Naive thymus-derived CD4-positive, alpha-beta T cell (primary cell): ENCODE data around the gene FAM120B. TPM values are rescaled to one million over a fixed set of nuclear protein-coding genes. Genes with fewer than 3 reads are reported as not detected.
A peak's percentile ranks its signal among the peaks of the same experiment; 100 is the strongest.

Experiments
- ATAC-seq: fragments of 150-1000 bp; cut with Tn5 transposase; 2 replicates; pipeline ENCODE4 v1.10.0; 2021; ENCODE audit warnings: mild to moderate bottlenecking, moderate library complexity
- CTCF ChIA-PET: fragments of 350-600 bp; sonication (Branson Sonifier 250); formaldehyde crosslinking; loops from one replicate; lab custom pipeline; 2021; ENCODE audit warnings: antibody characterized with exemption; lab: Charles Lee
- POLR2A ChIA-PET: fragments of 350-600 bp; sonication (Branson Sonifier 250); formaldehyde crosslinking; loops from one replicate; lab custom pipeline; 2021; ENCODE audit warnings: antibody characterized with exemption, inconsistent platforms; lab: Charles Lee
- DNase-seq, 9 donors: peaks; one replicate each; pipeline versions ENCODE4 v3.0.0 to v3.0.0-alpha.2; 2020 to 2022; ENCODE audit warnings: mixed read lengths in 1 of 9
- H3K27ac ChIP-seq: one replicate; pipeline ENCODE4 v1.7.0; 2013; ENCODE audit warnings: mild to moderate bottlenecking, low read depth, low read length, moderate library complexity
- H3K27me3 ChIP-seq, 2 donors: one replicate each; pipeline ENCODE4 v1.7.0; 2013; ENCODE audit warnings: low read length in 2 of 2, mild to moderate bottlenecking in 2 of 2, moderate library complexity in 2 of 2; ENCODE audit not compliant: control insufficient read depth in 2 of 2, insufficient read depth in 2 of 2
- H3K36me3 ChIP-seq, 3 experiments: 1 replicate in 2 of 3; 2 replicates in 1 of 3; pipeline ENCODE4 v1.7.0; 2013; ENCODE audit warnings: low read length in 3 of 3, mild to moderate bottlenecking in 3 of 3, moderate library complexity in 1 of 3; ENCODE audit not compliant: insufficient read depth in 3 of 3, control insufficient read depth in 2 of 3
- H3K4me1 ChIP-seq, 2 donors: one replicate each; pipeline ENCODE4 v1.7.0; 2013; ENCODE audit warnings: low read length in 2 of 2, mild to moderate bottlenecking in 2 of 2, moderate library complexity in 1 of 2; ENCODE audit not compliant: control insufficient read depth in 2 of 2, insufficient read depth in 2 of 2
- H3K4me3 ChIP-seq: 2 replicates; pipeline ENCODE4 v1.7.0; 2013; ENCODE audit warnings: mild to moderate bottlenecking, low read length
- H3K9me3 ChIP-seq, 3 experiments: 1 replicate in 2 of 3; 2 replicates in 1 of 3; pipeline ENCODE4 v1.7.0; 2013; ENCODE audit warnings: low read length in 3 of 3; ENCODE audit not compliant: control insufficient read depth in 2 of 3
- H3K27ac Mint-ChIP-seq, 9 donors: one replicate each; pipeline ENCODE4 v1.8.0; 2020 to 2022; ENCODE audit warnings: mixed read lengths in 9 of 9, mild to moderate bottlenecking in 8 of 9, moderate library complexity in 5 of 9, inconsistent platforms in 2 of 9
- H3K27me3 Mint-ChIP-seq, 5 donors: one replicate each; pipeline ENCODE4 v1.8.0; 2021 to 2022; ENCODE audit warnings: mixed read lengths in 5 of 5, mild to moderate bottlenecking in 1 of 5
- H3K36me3 Mint-ChIP-seq, 5 donors: one replicate each; pipeline ENCODE4 v1.8.0; 2020 to 2022; ENCODE audit warnings: mixed read lengths in 5 of 5, mild to moderate bottlenecking in 3 of 5, inconsistent platforms in 1 of 5
- H3K4me1 Mint-ChIP-seq, 7 donors: one replicate each; pipeline ENCODE4 v1.8.0; 2020 to 2022; ENCODE audit warnings: mixed read lengths in 7 of 7, mild to moderate bottlenecking in 3 of 7, inconsistent platforms in 1 of 7
- H3K4me3 Mint-ChIP-seq, 10 donors: one replicate each; pipeline ENCODE4 v1.8.0; 2020 to 2022; ENCODE audit warnings: mild to moderate bottlenecking in 10 of 10, mixed read lengths in 10 of 10, moderate library complexity in 6 of 10, inconsistent platforms in 2 of 10
- H3K9me3 Mint-ChIP-seq, 11 donors: one replicate each; pipeline ENCODE4 v1.8.0; 2020 to 2022; ENCODE audit warnings: mixed read lengths in 11 of 11, mild to moderate bottlenecking in 4 of 11, inconsistent platforms in 1 of 11, moderate library complexity in 1 of 11
- intact Hi-C, 2 donors: fragments of 100-400 bp; cut with micrococcal nuclease; formaldehyde crosslinking; loops; one replicate each; pipeline ENCODE4 v1.15.1; 2023
- polyA plus RNA-seq, 2 donors: library from polyadenylated mRNA; unstranded; fragments of 300-500 nt; fragmentation: Illumina TruSeq; gene quantifications; one replicate each; pipeline ENCODE4 v1.2.3, GENCODE V29; 2021
- total RNA-seq, 6 experiments: library from RNA in 5 of 6; stranded (reverse) in 5 of 6; gene quantifications; 1 replicate in 5 of 6; 2 replicates in 1 of 6; pipeline ENCODE4 v1.2.3 and lab custom pipeline; 2021 to 2026

FAM120B gene
- total and polyA plus RNA-seq, 7 experiments from 2014 or later = 27.2 to 53.4 (median 35.5) TPM

- H3K4me1 Mint-ChIP-seq = peaks cover 0 to 13% (median 5%) of the 10 kb centered on the region in 7 donors
- H3K27me3 Mint-ChIP-seq = peaks cover 20 to 80% (median 44%) of the 10 kb centered on the region in 5 donors
- ATAC-seq (no peak), DNase-seq (no peak)
- intact Hi-C loops = no loop called here
- Histone ChIP-seq H3K27ac (no peak overlapping the region), H3K36me3 (no peaks in the 10 kb centered on the region), H3K27me3 (no peaks in the 10 kb centered on the region), H3K9me3 (no peaks in the 10 kb centered on the region), H3K4me1 (peaks cover 0 to 15% of the 10 kb centered on the region in 2 donors), H3K4me3 (no peak overlapping the region)
- no peak overlapping the region for H3K4me3 Mint-ChIP-seq
- CTCF ChIA-PET = no interaction called here
- peaks cover 1 to 8% (median 5%) of the 10 kb centered on the region in 11 donors for H3K9me3 Mint-ChIP-seq
- H3K27ac Mint-ChIP-seq = no peak overlapping the region
- peaks cover 4 to 10% (median 7%) of the 10 kb centered on the region in 5 donors for H3K36me3 Mint-ChIP-seq
- POLR2A ChIA-PET = no interaction called here
Measured at GRCh38 chr6:170301184-170301583, 5.4 kb upstream of the FAM120B start.

- Histone ChIP-seq H3K9me3 (no peaks in the 10 kb centered on the region), H3K4me3 (peak overlapping the region; percentile 84), H3K36me3 (no peaks in the 10 kb centered on the region), H3K27me3 (no peaks in the 10 kb centered on the region), H3K4me1 (peaks cover 28 to 37% of the 10 kb centered on the region in 2 donors), H3K27ac (peak overlapping the region; percentile 87)
- Mint-ChIP-seq H3K27ac (peak overlapping the region in 7 of 9 donors; percentile 28 to 85 (median 66)), H3K36me3 (peaks cover 4 to 19% (median 10%) of the 10 kb centered on the region in 5 donors), H3K4me1 (peaks cover 28 to 42% (median 37%) of the 10 kb centered on the region in 7 donors), H3K9me3 (peaks cover 1 to 8% (median 5%) of the 10 kb centered on the region in 11 donors), H3K27me3 (peaks cover 8 to 42% (median 15%) of the 10 kb centered on the region in 5 donors), H3K4me3 (peak overlapping the region; percentile 74 to 98 (median 89))
- ATAC-seq = no peak
- DNase-seq = peak in 1 of 9 donors; percentile 8
- ChIA-PET POLR2A (interaction anchor here (0.7 to 4.5 kb wide), 8 partner anchors 9 to 553 kb away, joined by 3 to 29 read pairs (median 4); partner anchors contain the start of genes DLL1 and PSMB1), CTCF (interaction anchor here (3.7 kb wide), 1 partner anchor 13 kb away, joined by 15 read pairs; the partner anchor contains the start of gene DLL1)
- intact Hi-C loops = loop anchor here (1.0 to 2.0 kb wide), 13 partner anchors 11 to 1411 kb away; partner anchors contain the start of genes C6orf120 (in 2 of the 2), DYNLT2 (in 2 of the 2), ERMARD (in 2 of the 2) and PDCD2 (in 2 of the 2)
Measured at GRCh38 chr6:170305805-170306323, 694 bp upstream of the FAM120B start.

GRCh38 chr6:170307080-170307545 is 555 bp downstream of the FAM120B start:
- no peak for DNase-seq
- Histone ChIP-seq H3K27ac (peak overlapping the region; percentile 87), H3K36me3 (peaks cover 0 to 5% (median 0%) of the 10 kb centered on the region in 3 experiments), H3K4me1 (peaks cover 28 to 46% of the 10 kb centered on the region in 2 donors), H3K9me3 (no peaks in the 10 kb centered on the region), H3K4me3 (peak overlapping the region; percentile 84), H3K27me3 (no peaks in the 10 kb centered on the region)
- Mint-ChIP-seq H3K4me1 (peaks cover 37 to 53% (median 47%) of the 10 kb centered on the region in 7 donors), H3K9me3 (peaks cover 0 to 1% (median 0%) of the 10 kb centered on the region in 11 donors), H3K36me3 (peaks cover 0 to 15% (median 8%) of the 10 kb centered on the region in 5 donors), H3K27ac (peak overlapping the region; percentile 92 to 98 (median 95)), H3K4me3 (peak overlapping the region; percentile 88 to 98 (median 96)), H3K27me3 (peaks cover 0 to 31% (median 5%) of the 10 kb centered on the region in 5 donors)
- ChIA-PET POLR2A (interaction anchor here (0.6 to 4.5 kb wide), 12 partner anchors 10 to 606 kb away, joined by 3 to 29 read pairs (median 4); partner anchors contain the start of genes DLL1, PDCD2, TBP and WDR27), CTCF (interaction anchor here (3.7 kb wide), 1 partner anchor 15 kb away, joined by 15 read pairs; the partner anchor contains the start of gene DLL1)
- no peak for ATAC-seq
- intact Hi-C loops = loop anchor here (2.0 kb wide), 4 partner anchors 40 to 1412 kb away; partner anchors contain the start of genes DYNLT2 (in 1 of the 2) and ERMARD (in 1 of the 2)

DNA sequence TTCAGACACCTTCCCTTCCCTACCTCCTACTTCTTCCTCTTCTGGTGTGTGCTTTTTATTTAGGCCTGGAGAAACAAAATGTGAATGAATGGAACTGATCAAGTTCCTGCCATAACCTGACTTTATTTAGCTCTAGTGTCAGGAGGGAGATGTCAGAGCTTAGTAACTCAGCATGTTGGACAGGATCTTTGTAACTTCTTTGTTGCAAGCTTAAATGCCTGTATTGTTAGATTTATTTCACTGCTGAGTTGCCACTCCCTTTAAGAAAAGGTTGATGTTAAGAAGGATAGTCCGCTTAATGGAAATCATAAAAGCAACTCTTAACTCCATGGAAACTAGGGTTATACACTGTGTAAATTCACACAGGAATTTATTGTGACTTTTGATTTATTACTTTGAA is 2.2 kb downstream of the FAM120B start:
- Mint-ChIP-seq H3K4me3 (peak overlapping the region; percentile 63 to 98 (median 94)), H3K4me1 (peaks cover 44 to 68% (median 62%) of the 10 kb centered on the region in 7 donors), H3K36me3 (peaks cover 0 to 19% (median 9%) of the 10 kb centered on the region in 5 donors), H3K27me3 (peaks cover 0 to 19% (median under 1%) of the 10 kb centered on the region in 5 donors), H3K9me3 (peaks cover 0 to 1% (median 0%) of the 10 kb centered on the region in 11 donors), H3K27ac (peak overlapping the region in 6 of 9 donors; percentile 37 to 96 (median 92))
- Histone ChIP-seq H3K9me3 (no peaks in the 10 kb centered on the region), H3K36me3 (peaks cover 0 to 5% (median 0%) of the 10 kb centered on the region in 3 experiments), H3K27me3 (no peaks in the 10 kb centered on the region), H3K4me3 (no peak overlapping the region), H3K27ac (no peak overlapping the region), H3K4me1 (peaks cover 28 to 51% of the 10 kb centered on the region in 2 donors)
- ChIA-PET POLR2A (interaction anchor here (2.8 to 4.5 kb wide), 2 partner anchors 18 to 37 kb away, joined by 23 to 29 read pairs; partner anchors contain the start of gene DLL1), CTCF (no interaction called here)
- no peak for ATAC-seq
- no peak for DNase-seq
- intact Hi-C loops = no loop called here

DNA sequence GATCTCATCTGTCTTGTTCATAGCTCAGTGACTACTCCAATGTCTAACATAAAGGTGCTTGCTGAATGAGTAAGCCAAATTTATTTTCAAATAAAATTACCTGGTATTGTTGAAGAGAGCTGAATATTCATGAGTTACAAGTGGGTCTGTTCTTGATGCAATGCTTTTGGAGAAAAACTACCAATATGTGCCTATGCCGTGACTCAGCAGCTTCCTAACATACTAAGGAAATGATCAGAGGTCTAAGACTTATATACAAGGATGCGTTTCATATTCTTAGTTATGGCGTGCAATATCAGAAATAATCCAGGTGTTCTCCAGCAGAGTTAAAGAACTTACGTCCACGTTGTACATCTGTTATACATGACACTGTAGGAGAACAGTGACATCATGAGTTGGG is 5.1 kb downstream of the FAM120B start:
- H3K36me3 ChIP-seq = peaks cover 0 to 5% (median 0%) of the 10 kb centered on the region in 3 experiments
- peaks cover 0 to 1% (median 0%) of the 10 kb centered on the region in 11 donors for H3K9me3 Mint-ChIP-seq
- ATAC-seq = no peak
- H3K27ac ChIP-seq = no peak overlapping the region
- ChIA-PET CTCF (no interaction called here), POLR2A (no interaction called here)
- no peak overlapping the region for H3K4me3 ChIP-seq
- H3K36me3 Mint-ChIP-seq = peaks cover 0 to 18% (median 9%) of the 10 kb centered on the region in 5 donors
- H3K4me1 Mint-ChIP-seq = peaks cover 43 to 88% (median 82%) of the 10 kb centered on the region in 7 donors
- H3K27me3 Mint-ChIP-seq = no peaks in the 10 kb centered on the region
- intact Hi-C loops = loop anchor here in 1 of 2 donors (10.0 kb wide), 1 partner anchor 63 kb away; no protein-coding TSS in a partner anchor
- peak overlapping the region in 6 of 10 donors; percentile 5 to 55 (median 24) for H3K4me3 Mint-ChIP-seq
- no peaks in the 10 kb centered on the region for H3K27me3 ChIP-seq
- H3K4me1 ChIP-seq = peaks cover 28 to 45% of the 10 kb centered on the region in 2 donors
- no peak overlapping the region for H3K27ac Mint-ChIP-seq
- no peak for DNase-seq
- H3K9me3 ChIP-seq = no peaks in the 10 kb centered on the region

- intact Hi-C loops = loop anchor here in 1 of 2 donors (10.0 kb wide), 1 partner anchor 62 kb away; no protein-coding TSS in a partner anchor
- POLR2A ChIA-PET = no interaction called here
- peaks cover 0 to 27% (median 11%) of the 10 kb centered on the region in 5 donors for H3K36me3 Mint-ChIP-seq
- peak overlapping the region in 2 of 10 donors; percentile 27 to 37 for H3K4me3 Mint-ChIP-seq
- H3K4me3 ChIP-seq = no peak overlapping the region
- H3K27me3 Mint-ChIP-seq = no peaks in the 10 kb centered on the region
- H3K4me1 Mint-ChIP-seq = peaks cover 38 to 89% (median 83%) of the 10 kb centered on the region in 7 donors
- DNase-seq = no peak
- peaks cover 20 to 36% of the 10 kb centered on the region in 2 donors for H3K4me1 ChIP-seq
- ATAC-seq = no peak
- H3K36me3 ChIP-seq = peaks cover 0 to 14% (median 4%) of the 10 kb centered on the region in 3 experiments
- no peak overlapping the region for H3K27ac ChIP-seq
- CTCF ChIA-PET = no interaction called here
- no peaks in the 10 kb centered on the region for H3K9me3 ChIP-seq
- H3K9me3 Mint-ChIP-seq = peaks cover 0 to 1% (median 0%) of the 10 kb centered on the region in 11 donors
- peak overlapping the region in 2 of 9 donors; percentile 53 to 59 for H3K27ac Mint-ChIP-seq
- no peaks in the 10 kb centered on the region for H3K27me3 ChIP-seq
Measured at GRCh38 chr6:170312876-170313275, 6.3 kb downstream of the FAM120B start.
